Ascending aorta (tissue), 2 donors: ENCODE measurements around the gene XDH. TPM values are rescaled to one million over a fixed set of nuclear protein-coding genes. Genes with fewer than 3 reads are reported as not detected.

Experiments used
- DNase-seq, 2 donors: peaks; one replicate each; pipeline ENCODE4 v3.0.0-alpha.2; 2019; ENCODE audit warnings: low spot score in 2 of 2
- H3K27ac ChIP-seq, 2 donors: fragments of 200-600 bp; sonication (generic); one replicate each; pipeline ENCODE4 v1.5.1; 2016 to 2017; ENCODE audit warnings: mild to moderate bottlenecking in 1 of 2
- H3K27me3 ChIP-seq: fragments of 200-600 bp; sonication (generic); one replicate; pipeline ENCODE4 v1.5.1; 2017
- H3K36me3 ChIP-seq, 2 donors: fragments of 200-600 bp; sonication (generic); one replicate each; pipeline ENCODE4 v1.5.1; 2016
- H3K4me1 ChIP-seq, 2 donors: fragments of 200-600 bp; sonication (generic); one replicate each; pipeline ENCODE4 v1.5.1; 2016 to 2017; ENCODE audit warnings: mild to moderate bottlenecking in 1 of 2
- H3K4me3 ChIP-seq, 2 donors: fragments of 200-600 bp; sonication (generic); one replicate each; pipeline ENCODE4 v1.5.1; 2016 to 2017; ENCODE audit warnings: mild to moderate bottlenecking in 1 of 2
- H3K9me3 ChIP-seq, 2 donors: fragments of 200-600 bp; sonication (generic); one replicate each; pipeline ENCODE4 v1.5.1; 2016
- intact Hi-C: fragments of 100-400 bp; cut with DNase I; formaldehyde crosslinking; loops from one replicate; pipeline ENCODE4 v1.15.1; 2023
- total RNA-seq: library from RNA; depleted of rRNA; stranded (reverse); fragments of >200 nt; gene quantifications from one replicate; pipeline ENCODE4 v1.1.0, GENCODE V29; 2016
- TF ChIP-seq, protein P1 (sequence below), 3 experiments: fragments of 200-600 bp in 2 of 3; fragments of 450-650 bp in 1 of 3; sonication (generic) in 2 of 3; IDR thresholded peaks; one replicate each; pipeline ENCODE4 v1.5.1; 2016 to 2019; ENCODE audit warnings: antibody characterized with exemption in 3 of 3, mild to moderate bottlenecking in 1 of 3, moderate library complexity in 1 of 3

XDH gene
- total RNA-seq, 1 donor from 2014 or later: not detected

DNA sequence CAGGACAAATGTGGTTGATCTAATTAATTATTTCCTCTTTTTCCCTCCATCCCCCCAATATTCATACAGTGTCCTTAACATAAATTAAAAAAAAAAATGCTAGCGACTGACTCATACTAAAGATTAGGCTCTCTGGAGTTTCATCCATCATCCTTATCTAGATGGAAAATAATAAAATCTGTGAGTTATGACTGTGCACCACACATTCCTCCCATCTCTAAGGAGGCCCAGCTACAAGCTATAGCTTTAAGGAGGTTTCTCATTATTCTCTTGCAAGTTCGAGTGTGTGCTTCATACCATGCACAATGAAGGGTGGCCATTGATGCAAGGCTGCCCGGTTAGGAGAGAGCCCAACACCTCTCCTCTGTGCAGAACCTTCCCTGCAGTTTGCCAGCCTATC is 77.3 kb downstream of the XDH start:
- Histone ChIP-seq H3K27ac (no peak overlapping the region), H3K4me3 (no peak overlapping the region), H3K4me1 (peaks cover 0 to 3% of the 10 kb centered on the region in 2 donors), H3K9me3 (no peaks in the 10 kb centered on the region), H3K36me3 (no peaks in the 10 kb centered on the region), H3K27me3 (no peaks in the 10 kb centered on the region)
- DNase-seq: no peak
- TF ChIP-seq, protein P1, sequence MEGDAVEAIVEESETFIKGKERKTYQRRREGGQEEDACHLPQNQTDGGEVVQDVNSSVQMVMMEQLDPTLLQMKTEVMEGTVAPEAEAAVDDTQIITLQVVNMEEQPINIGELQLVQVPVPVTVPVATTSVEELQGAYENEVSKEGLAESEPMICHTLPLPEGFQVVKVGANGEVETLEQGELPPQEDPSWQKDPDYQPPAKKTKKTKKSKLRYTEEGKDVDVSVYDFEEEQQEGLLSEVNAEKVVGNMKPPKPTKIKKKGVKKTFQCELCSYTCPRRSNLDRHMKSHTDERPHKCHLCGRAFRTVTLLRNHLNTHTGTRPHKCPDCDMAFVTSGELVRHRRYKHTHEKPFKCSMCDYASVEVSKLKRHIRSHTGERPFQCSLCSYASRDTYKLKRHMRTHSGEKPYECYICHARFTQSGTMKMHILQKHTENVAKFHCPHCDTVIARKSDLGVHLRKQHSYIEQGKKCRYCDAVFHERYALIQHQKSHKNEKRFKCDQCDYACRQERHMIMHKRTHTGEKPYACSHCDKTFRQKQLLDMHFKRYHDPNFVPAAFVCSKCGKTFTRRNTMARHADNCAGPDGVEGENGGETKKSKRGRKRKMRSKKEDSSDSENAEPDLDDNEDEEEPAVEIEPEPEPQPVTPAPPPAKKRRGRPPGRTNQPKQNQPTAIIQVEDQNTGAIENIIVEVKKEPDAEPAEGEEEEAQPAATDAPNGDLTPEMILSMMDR (IDR thresholded peaks at IDR 0.05): no peak
- intact Hi-C loops: loop anchor here (10.0 kb wide), 1 partner anchor 352 kb away; no protein-coding TSS in a partner anchor

DNA sequence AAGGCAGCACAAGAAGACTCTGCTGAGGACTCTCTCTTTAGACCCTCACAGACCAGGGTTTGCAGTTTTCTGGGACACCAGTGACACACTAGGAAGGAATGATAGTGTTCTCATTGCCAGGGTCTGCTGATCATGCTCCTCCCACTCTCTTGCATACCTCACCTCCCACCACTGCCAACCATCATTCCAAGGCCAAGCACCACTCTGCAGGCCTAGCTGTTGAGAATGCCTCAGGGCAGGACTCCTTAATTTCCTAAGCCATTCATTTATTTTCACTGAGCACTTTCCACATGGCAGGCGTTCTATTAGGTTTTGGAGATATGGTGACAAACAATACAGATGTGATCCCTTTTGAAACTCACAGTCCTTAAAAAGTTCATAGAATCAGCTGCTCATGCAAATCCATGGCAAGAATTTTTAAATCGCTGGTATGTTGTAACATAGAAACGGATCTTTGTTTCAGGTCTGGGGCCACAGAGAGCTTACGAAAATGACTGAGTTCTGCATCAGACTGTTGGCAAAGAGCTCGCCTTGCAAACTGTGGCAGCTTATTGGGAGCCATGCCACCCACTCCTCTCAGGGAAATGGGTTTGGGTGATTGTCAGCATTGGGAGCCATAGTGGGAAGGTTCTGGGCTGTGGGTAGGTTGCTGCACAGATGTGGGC is 78.5 kb downstream of the XDH start:
- intact Hi-C loops: loop anchor here (10.0 kb wide), 1 partner anchor 351 kb away; no protein-coding TSS in a partner anchor
- no peaks in the 10 kb centered on the region for H3K9me3 ChIP-seq
- H3K27me3 ChIP-seq: no peaks in the 10 kb centered on the region
- H3K36me3 ChIP-seq: no peaks in the 10 kb centered on the region
- no peak overlapping the region for H3K4me3 ChIP-seq
- H3K4me1 ChIP-seq: peaks cover 0 to 3% of the 10 kb centered on the region in 2 donors
- DNase-seq: peak in 1 of 2 donors; percentile 73
- TF ChIP-seq, protein P1 (IDR thresholded peaks at IDR 0.05): no peak
- peak overlapping the region; percentile 37 to 60 for H3K27ac ChIP-seq

DNA sequence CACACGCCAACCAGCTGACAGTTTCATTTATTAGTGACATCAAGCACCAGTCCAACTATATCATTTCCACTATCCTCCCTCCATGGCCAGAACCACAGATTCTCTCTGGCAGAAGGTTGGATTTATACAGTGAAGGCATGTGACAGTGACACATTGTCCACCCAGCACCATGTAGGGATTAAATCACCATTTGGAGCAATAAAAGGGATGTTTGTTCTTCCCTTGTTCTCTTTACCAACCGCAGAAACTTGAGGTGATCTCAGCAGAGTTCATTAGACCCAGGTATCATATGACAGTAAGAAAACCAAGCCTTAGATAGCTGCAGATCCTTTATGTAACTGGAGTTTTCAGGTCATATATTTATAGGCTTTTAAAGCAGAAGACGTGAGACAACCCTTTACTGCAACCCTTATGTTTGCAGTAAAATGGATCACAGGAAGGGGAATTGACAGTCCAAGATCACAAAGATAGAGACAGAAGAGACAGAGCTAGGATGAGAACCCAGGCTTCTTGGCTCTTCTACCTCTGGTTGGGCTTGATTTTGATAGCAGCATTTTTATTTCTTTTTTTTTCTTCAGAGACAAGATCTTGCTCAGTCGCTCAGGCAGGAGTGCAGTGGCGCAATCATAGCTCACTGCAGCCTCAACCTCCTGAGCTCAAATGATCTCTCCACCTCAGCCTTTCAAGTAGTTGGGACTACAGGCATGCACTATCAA is 80.1 kb downstream of the XDH start:
- TF ChIP-seq, protein P1 (IDR thresholded peaks at IDR 0.05): no peak
- Histone ChIP-seq H3K27me3 (no peaks in the 10 kb centered on the region), H3K4me1 (peaks cover 0 to 3% of the 10 kb centered on the region in 2 donors), H3K4me3 (no peak overlapping the region), H3K36me3 (no peaks in the 10 kb centered on the region), H3K9me3 (no peaks in the 10 kb centered on the region), H3K27ac (no peak overlapping the region)
- intact Hi-C loops: loop anchor here (10.0 kb wide), 1 partner anchor 350 kb away; no protein-coding TSS in a partner anchor
- no peak for DNase-seq

DNA sequence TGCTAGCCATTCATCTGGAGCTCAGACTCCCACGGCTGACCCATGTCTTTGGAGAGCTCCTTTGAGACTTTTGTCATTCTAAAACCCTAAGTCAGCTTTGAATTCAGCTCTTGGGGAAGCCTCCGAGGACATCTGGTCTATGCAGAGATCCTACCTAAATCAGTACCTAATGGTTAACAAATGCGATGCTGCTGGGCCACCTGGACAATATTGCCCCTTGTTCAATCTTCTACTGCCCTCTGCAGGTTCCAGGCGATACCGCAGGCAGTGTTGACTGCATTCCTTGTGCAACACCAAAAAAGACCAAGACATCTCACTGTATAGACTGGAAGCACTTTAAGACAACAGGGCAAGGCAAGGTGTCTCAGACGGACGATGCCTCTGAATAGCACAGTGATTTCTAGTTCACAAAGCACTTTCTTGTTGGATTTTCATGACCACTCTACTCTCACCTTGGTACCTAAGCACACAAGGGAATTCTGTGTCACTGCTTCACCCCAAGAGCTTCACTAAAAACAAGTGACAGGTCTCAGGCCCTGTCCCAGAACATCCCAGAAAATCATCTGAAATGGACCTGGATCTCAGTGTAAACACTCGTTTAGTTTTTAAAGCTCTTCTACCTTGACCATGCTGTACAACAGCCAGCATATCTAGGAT is 80.9 kb downstream of the XDH start:
- Histone ChIP-seq H3K4me3 (no peak overlapping the region), H3K36me3 (no peaks in the 10 kb centered on the region), H3K9me3 (no peaks in the 10 kb centered on the region), H3K4me1 (peaks cover 0 to 3% of the 10 kb centered on the region in 2 donors), H3K27ac (no peak overlapping the region), H3K27me3 (no peaks in the 10 kb centered on the region)
- DNase-seq: peak; percentile 40 to 93
- TF ChIP-seq, protein P1 (IDR thresholded peaks at IDR 0.05): peak; percentile 93 to 97 (median 97)
- intact Hi-C loops: loop anchor here (1.0 to 10.0 kb wide), 5 partner anchors 36 to 349 kb away; partner anchors contain the start of gene GALNT14

DNA sequence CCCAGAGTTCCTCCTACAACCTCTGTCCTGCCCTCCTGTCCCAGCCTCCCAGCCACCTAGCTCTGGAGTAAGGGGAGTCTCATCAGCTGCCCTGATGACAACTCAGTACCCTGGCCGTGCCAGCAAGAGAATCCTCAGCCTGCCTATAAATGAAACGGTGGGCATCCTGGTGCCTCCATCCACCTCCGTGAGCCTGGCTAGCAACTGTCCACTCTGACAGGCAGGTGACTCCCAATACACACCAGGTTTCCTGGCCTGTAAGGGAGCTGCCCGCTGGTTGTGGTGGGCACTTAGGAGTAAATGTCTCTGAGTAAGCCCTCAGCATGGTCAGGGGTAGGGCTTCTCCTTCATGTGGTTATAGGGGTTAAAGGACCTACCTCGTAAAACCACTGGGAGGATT is 81.5 kb downstream of the XDH start:
- no peak for DNase-seq
- TF ChIP-seq, protein P1 (IDR thresholded peaks at IDR 0.05): no peak
- Histone ChIP-seq H3K27me3 (no peaks in the 10 kb centered on the region), H3K4me1 (peaks cover 0 to 3% of the 10 kb centered on the region in 2 donors), H3K27ac (no peak overlapping the region), H3K9me3 (no peaks in the 10 kb centered on the region), H3K36me3 (no peaks in the 10 kb centered on the region), H3K4me3 (no peak overlapping the region)
- intact Hi-C loops: loop anchor here (1.0 to 10.0 kb wide), 5 partner anchors 36 to 348 kb away; partner anchors contain the start of gene GALNT14
